ENCODE data around the gene IFIH1. TPM values are rescaled to one million over a fixed set of nuclear protein-coding genes. Genes with fewer than 3 reads are reported as not detected.

Gene IFIH1
- total RNA-seq, 1 experiment from 2014 or later = 4.7 TPM

DNA sequence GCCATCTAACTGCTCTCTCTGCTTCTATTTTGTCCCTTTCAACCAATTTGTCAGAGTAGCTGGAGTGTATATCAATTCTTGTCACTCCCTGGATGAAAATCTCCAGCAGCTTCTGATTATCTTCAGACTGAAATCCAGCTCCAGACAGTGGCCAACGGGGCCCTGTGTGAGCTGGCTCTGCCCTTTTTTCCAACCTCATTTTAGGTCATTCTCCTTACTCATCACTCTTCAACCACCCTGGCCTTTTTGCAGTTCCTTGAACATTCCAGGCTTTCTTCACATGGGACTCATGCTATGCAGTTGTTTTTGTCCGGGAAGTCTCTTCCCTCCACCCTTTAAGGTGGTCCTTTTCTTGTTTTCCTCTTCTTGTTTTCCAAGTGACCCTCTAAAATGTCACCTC, 59.8 kb downstream of the IFIH1 start:
- H3K4me1 ChIP-seq (replicated peaks; ENCODE audit: insufficient read depth) = no peaks in the 10 kb centered on the region; the same call in 1 of the 2 replicates
- no peaks in the 10 kb centered on the region for H3K36me3 ChIP-seq (ENCODE audit: low read depth)
- H3K9me2 ChIP-seq (ENCODE audit: insufficient read depth) = no peaks in the 10 kb centered on the region
- H2AFZ ChIP-seq = no peak overlapping the region
- no peaks in the 10 kb centered on the region for H3K27me3 ChIP-seq (ENCODE audit: insufficient read depth, low read depth)
- ChIA-PET POLR2A (ENCODE audit: unreplicated experiment) (interaction anchor here (0.6 kb wide), 1 partner anchor 1205 kb away, joined by 3 read pairs; no protein-coding TSS in a partner anchor), CTCF (no interaction called here)
- H3F3A ChIP-seq (ENCODE audit: insufficient read depth, low read depth) = no peaks in the 10 kb centered on the region
- no peak overlapping the region for H3K4me3 ChIP-seq
- no peak overlapping the region for H3K27ac ChIP-seq
- intact Hi-C loops (cut with micrococcal nuclease; ENCODE audit: unreplicated experiment) = no loop called here
- no TSS peak for BruUV-seq (replicated peaks)
- H3K4me2 ChIP-seq = no peak overlapping the region
- no peaks in the 10 kb centered on the region for H4K20me1 ChIP-seq (ENCODE audit: insufficient read depth)
- no peak for TF ChIP-seq EZH2 (IDR thresholded peaks at IDR 0.05; ENCODE audit: low read depth)
- TF ChIP-seq, protein P1, sequence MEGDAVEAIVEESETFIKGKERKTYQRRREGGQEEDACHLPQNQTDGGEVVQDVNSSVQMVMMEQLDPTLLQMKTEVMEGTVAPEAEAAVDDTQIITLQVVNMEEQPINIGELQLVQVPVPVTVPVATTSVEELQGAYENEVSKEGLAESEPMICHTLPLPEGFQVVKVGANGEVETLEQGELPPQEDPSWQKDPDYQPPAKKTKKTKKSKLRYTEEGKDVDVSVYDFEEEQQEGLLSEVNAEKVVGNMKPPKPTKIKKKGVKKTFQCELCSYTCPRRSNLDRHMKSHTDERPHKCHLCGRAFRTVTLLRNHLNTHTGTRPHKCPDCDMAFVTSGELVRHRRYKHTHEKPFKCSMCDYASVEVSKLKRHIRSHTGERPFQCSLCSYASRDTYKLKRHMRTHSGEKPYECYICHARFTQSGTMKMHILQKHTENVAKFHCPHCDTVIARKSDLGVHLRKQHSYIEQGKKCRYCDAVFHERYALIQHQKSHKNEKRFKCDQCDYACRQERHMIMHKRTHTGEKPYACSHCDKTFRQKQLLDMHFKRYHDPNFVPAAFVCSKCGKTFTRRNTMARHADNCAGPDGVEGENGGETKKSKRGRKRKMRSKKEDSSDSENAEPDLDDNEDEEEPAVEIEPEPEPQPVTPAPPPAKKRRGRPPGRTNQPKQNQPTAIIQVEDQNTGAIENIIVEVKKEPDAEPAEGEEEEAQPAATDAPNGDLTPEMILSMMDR (conservative IDR thresholded peaks at IDR 0.05) = no peak
- no peaks in the 10 kb centered on the region for H3K79me2 ChIP-seq (ENCODE audit: low read depth)
- no peaks in the 10 kb centered on the region for H3K9me3 ChIP-seq (ENCODE audit: insufficient read depth, low read depth)
- DNase-seq = no peak

DNA sequence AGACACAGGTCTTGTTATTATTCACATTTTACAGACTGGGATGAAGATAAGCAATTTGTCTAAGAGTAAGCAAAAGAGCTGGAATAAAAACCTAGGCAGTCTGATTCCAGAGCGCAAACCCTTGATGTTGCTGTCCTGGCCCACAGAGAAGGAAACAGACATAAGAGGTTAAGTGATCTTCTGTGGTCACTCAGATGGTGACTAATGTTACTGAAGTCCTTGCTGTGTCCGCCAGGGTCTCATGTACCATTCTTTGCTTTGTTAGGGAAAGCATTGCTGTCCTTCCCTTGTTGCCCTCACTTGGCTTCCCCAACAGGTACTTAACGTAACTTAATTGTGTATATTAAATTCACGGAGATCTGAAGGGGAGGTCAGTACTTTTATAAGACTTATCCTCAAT, 60.3 kb downstream of the IFIH1 start:
- H3F3A ChIP-seq (ENCODE audit: insufficient read depth, low read depth) = no peaks in the 10 kb centered on the region
- TF ChIP-seq, protein P1 (conservative IDR thresholded peaks at IDR 0.05) = no peak
- no peak for TF ChIP-seq EZH2 (IDR thresholded peaks at IDR 0.05; ENCODE audit: low read depth)
- POLR2A ChIA-PET (ENCODE audit: unreplicated experiment) = no interaction called here
- intact Hi-C loops (cut with micrococcal nuclease; ENCODE audit: unreplicated experiment) = no loop called here
- H3K27me3 ChIP-seq (ENCODE audit: insufficient read depth, low read depth) = no peaks in the 10 kb centered on the region
- no TSS peak for BruUV-seq (replicated peaks)
- no peaks in the 10 kb centered on the region for H3K36me3 ChIP-seq (ENCODE audit: low read depth)
- no peak overlapping the region for H3K4me3 ChIP-seq
- no peaks in the 10 kb centered on the region for H3K79me2 ChIP-seq (ENCODE audit: low read depth)
- H3K27ac ChIP-seq = no peak overlapping the region
- H3K4me1 ChIP-seq (replicated peaks; ENCODE audit: insufficient read depth) = no peaks in the 10 kb centered on the region; the same call in 1 of the 2 replicates
- DNase-seq = no peak
- H3K9me2 ChIP-seq (ENCODE audit: insufficient read depth) = no peaks in the 10 kb centered on the region
- no peak overlapping the region for H2AFZ ChIP-seq
- CTCF ChIA-PET = no interaction called here
- H3K9me3 ChIP-seq (ENCODE audit: insufficient read depth, low read depth) = no peaks in the 10 kb centered on the region
- no peak overlapping the region for H3K4me2 ChIP-seq
- no peaks in the 10 kb centered on the region for H4K20me1 ChIP-seq (ENCODE audit: insufficient read depth)

DNA sequence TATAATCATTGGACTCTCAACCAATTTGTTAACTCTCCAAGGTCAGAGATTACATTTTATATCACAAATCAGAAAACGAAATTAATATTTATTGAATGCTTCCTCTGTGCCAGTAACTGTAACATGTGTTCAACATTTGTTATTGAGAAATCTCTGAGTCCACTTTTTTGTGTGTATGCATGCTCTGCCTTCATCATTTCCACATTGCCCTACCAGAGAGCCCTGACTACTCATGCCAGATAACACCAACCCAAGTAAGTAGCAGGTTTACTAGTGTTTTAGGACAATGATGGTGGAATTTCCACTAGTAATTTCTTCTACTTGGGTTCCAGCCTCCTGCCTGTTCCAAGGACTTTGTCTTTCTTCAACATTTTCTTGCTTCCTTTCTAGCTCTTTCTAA, 61.1 kb downstream of the IFIH1 start:
- Histone ChIP-seq H3K9me2 (ENCODE audit: insufficient read depth) (no peaks in the 10 kb centered on the region), H3K27me3 (ENCODE audit: insufficient read depth, low read depth) (no peaks in the 10 kb centered on the region), H3K4me3 (no peak overlapping the region), H3K36me3 (ENCODE audit: low read depth) (no peaks in the 10 kb centered on the region), H3K79me2 (ENCODE audit: low read depth) (no peaks in the 10 kb centered on the region), H4K20me1 (ENCODE audit: insufficient read depth) (no peaks in the 10 kb centered on the region), H3K27ac (no peak overlapping the region), H3F3A (ENCODE audit: insufficient read depth, low read depth) (no peaks in the 10 kb centered on the region), H3K4me1 (replicated peaks; ENCODE audit: insufficient read depth) (no peaks in the 10 kb centered on the region; the same call in 1 of the 2 replicates), H3K4me2 (no peak overlapping the region), H3K9me3 (ENCODE audit: insufficient read depth, low read depth) (no peaks in the 10 kb centered on the region), H2AFZ (no peak overlapping the region)
- BruUV-seq (replicated peaks) = no TSS peak
- no peak for DNase-seq
- CTCF ChIA-PET = no interaction called here
- intact Hi-C loops (cut with micrococcal nuclease; ENCODE audit: unreplicated experiment) = no loop called here
- TF ChIP-seq EZH2 (IDR thresholded peaks at IDR 0.05; ENCODE audit: low read depth) = no peak
- TF ChIP-seq, protein P1 (conservative IDR thresholded peaks at IDR 0.05) = no peak
- POLR2A ChIA-PET (ENCODE audit: unreplicated experiment) = no interaction called here

Data from PC-9 (cell line).